ENCODE measurements around the gene HTR1E.
"Not testable (repeated sequence)": the region's sequence is repeated elsewhere in the genome, so short reads cannot be mapped to it uniquely, and the experiment has no call there.

Gene HTR1E

DNA sequence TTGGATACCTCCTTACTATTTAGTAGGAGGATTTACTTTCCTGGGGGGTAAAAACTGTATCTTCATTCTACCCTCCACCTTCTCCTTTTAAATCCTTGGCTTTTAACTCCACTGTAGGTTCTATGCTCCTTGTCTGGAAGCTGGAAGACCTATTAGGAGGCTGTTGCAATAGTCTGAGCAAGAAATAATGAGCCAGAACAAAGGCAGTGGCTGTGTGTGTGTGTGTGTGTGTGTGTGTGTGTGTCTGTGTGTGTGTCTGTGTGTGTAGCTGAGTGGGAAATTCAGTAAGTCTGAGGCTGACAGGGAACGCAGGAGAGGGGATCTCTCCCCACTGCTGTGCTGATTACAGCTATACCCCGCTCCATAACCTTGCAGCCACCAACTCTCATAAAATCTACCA, 35.8 kb downstream of the HTR1E start:
- ATAC-seq (ENCODE audit: low read depth) = no peak
- TF ChIP-seq, protein P1, sequence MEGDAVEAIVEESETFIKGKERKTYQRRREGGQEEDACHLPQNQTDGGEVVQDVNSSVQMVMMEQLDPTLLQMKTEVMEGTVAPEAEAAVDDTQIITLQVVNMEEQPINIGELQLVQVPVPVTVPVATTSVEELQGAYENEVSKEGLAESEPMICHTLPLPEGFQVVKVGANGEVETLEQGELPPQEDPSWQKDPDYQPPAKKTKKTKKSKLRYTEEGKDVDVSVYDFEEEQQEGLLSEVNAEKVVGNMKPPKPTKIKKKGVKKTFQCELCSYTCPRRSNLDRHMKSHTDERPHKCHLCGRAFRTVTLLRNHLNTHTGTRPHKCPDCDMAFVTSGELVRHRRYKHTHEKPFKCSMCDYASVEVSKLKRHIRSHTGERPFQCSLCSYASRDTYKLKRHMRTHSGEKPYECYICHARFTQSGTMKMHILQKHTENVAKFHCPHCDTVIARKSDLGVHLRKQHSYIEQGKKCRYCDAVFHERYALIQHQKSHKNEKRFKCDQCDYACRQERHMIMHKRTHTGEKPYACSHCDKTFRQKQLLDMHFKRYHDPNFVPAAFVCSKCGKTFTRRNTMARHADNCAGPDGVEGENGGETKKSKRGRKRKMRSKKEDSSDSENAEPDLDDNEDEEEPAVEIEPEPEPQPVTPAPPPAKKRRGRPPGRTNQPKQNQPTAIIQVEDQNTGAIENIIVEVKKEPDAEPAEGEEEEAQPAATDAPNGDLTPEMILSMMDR (IDR thresholded peaks at IDR 0.05; ENCODE audit: poor library complexity, severe bottlenecking) = no peak
- no peaks in the 10 kb centered on the region for H3K27me3 ChIP-seq (ENCODE audit: insufficient read depth, poor library complexity, severe bottlenecking)
- H3K4me1 ChIP-seq (ENCODE audit: insufficient read depth, poor library complexity, severe bottlenecking) = no peaks in the 10 kb centered on the region
- no peak for DNase-seq (ENCODE audit: low spot score)
- H3K27ac ChIP-seq (ENCODE audit: poor library complexity, severe bottlenecking) = no peak overlapping the region
- no peak overlapping the region for H3K4me3 ChIP-seq (ENCODE audit: severe bottlenecking)
- H3K9me3 ChIP-seq (ENCODE audit: severe bottlenecking) = no peaks in the 10 kb centered on the region
- H3K36me3 ChIP-seq (ENCODE audit: low read depth) = no peaks in the 10 kb centered on the region

GRCh38 chr6:86978251-86978650, 40.9 kb downstream of the HTR1E start:
- Histone ChIP-seq H3K4me3 (ENCODE audit: severe bottlenecking) (no peak overlapping the region), H3K36me3 (ENCODE audit: low read depth) (no peaks in the 10 kb centered on the region), H3K9me3 (ENCODE audit: severe bottlenecking) (no peaks in the 10 kb centered on the region), H3K27me3 (ENCODE audit: insufficient read depth, poor library complexity, severe bottlenecking) (no peaks in the 10 kb centered on the region), H3K4me1 (ENCODE audit: insufficient read depth, poor library complexity, severe bottlenecking) (no peaks in the 10 kb centered on the region), H3K27ac (ENCODE audit: poor library complexity, severe bottlenecking) (no peak overlapping the region)
- TF ChIP-seq, protein P1 (IDR thresholded peaks at IDR 0.05; ENCODE audit: poor library complexity, severe bottlenecking) = no peak
- DNase-seq (ENCODE audit: low spot score) = no peak
- ATAC-seq (ENCODE audit: low read depth) = no peak

- DNase-seq (ENCODE audit: low spot score) (no peak), ATAC-seq (ENCODE audit: low read depth) (no peak)
- no peaks in the 10 kb centered on the region for H3K9me3 ChIP-seq (ENCODE audit: severe bottlenecking)
- H3K27ac ChIP-seq (ENCODE audit: poor library complexity, severe bottlenecking) = no peak overlapping the region
- H3K4me1 ChIP-seq (ENCODE audit: insufficient read depth, poor library complexity, severe bottlenecking) = no peaks in the 10 kb centered on the region
- TF ChIP-seq, protein P1 (IDR thresholded peaks at IDR 0.05; ENCODE audit: poor library complexity, severe bottlenecking) = no peak
- no peak overlapping the region for H3K4me3 ChIP-seq (ENCODE audit: severe bottlenecking)
- H3K36me3 ChIP-seq (ENCODE audit: low read depth) = no peaks in the 10 kb centered on the region
- no peaks in the 10 kb centered on the region for H3K27me3 ChIP-seq (ENCODE audit: insufficient read depth, poor library complexity, severe bottlenecking)
Measured at GRCh38 chr6:87001494-87001893, 64.2 kb downstream of the HTR1E start.

DNA sequence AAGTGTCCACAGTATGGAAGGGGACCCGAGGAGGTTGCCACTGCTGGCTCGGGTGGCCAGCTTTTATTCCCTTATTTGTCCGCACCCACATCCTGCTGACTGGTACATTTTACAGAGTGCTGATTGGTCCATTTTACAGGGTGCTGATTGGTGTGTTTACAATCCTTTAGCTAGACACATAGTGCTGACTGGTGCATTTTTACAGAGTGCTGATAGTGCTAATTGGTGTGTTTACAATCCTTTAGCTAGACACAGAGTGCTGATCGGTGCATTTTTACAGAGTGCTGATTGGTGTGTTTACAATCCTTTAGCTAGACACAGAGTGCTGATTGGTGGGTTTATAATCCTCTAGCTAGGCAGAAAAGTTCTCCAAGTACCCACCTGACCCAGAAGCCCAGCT, 65.1 kb downstream of the HTR1E start:
- not testable (repeated sequence) for H3K9me3 ChIP-seq (ENCODE audit: severe bottlenecking); H3K27me3 ChIP-seq (ENCODE audit: insufficient read depth, poor library complexity, severe bottlenecking); DNase-seq (ENCODE audit: low spot score); H3K4me3 ChIP-seq (ENCODE audit: severe bottlenecking); H3K27ac ChIP-seq (ENCODE audit: poor library complexity, severe bottlenecking); H3K4me1 ChIP-seq (ENCODE audit: insufficient read depth, poor library complexity, severe bottlenecking); ATAC-seq (ENCODE audit: low read depth); H3K36me3 ChIP-seq (ENCODE audit: low read depth)

GRCh38 chr6:87006541-87006940, 69.2 kb downstream of the HTR1E start:
- H3K27ac ChIP-seq (ENCODE audit: poor library complexity, severe bottlenecking); H3K4me3 ChIP-seq (ENCODE audit: severe bottlenecking); H3K9me3 ChIP-seq (ENCODE audit: severe bottlenecking); H3K4me1 ChIP-seq (ENCODE audit: insufficient read depth, poor library complexity, severe bottlenecking); H3K36me3 ChIP-seq (ENCODE audit: low read depth); H3K27me3 ChIP-seq (ENCODE audit: insufficient read depth, poor library complexity, severe bottlenecking); ATAC-seq (ENCODE audit: low read depth); DNase-seq (ENCODE audit: low spot score): not testable (repeated sequence)

DNA sequence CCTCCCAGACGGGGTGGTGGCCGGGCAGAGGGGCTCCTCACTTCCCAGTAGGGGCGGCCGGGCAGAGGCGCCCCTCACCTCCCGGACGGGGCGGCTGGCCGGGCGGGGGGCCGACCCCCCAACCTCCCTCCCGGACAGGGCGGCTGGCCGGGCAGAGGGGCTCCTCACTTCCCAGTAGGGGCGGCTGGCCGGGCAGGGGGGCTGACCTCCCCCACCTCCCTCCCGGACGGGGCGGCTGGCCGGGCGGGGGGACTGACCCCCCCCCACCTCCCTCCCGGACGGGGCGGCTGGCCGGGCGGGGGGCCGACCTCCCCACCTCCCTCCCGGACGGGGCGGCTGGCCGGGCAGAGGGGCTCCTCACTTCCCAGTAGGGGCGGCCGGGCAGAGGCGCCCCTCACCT, 72.3 kb downstream of the HTR1E start:
- not testable (repeated sequence) for H3K4me1 ChIP-seq (ENCODE audit: insufficient read depth, poor library complexity, severe bottlenecking); H3K4me3 ChIP-seq (ENCODE audit: severe bottlenecking); H3K27ac ChIP-seq (ENCODE audit: poor library complexity, severe bottlenecking); ATAC-seq (ENCODE audit: low read depth); H3K27me3 ChIP-seq (ENCODE audit: insufficient read depth, poor library complexity, severe bottlenecking); H3K36me3 ChIP-seq (ENCODE audit: low read depth); H3K9me3 ChIP-seq (ENCODE audit: severe bottlenecking); DNase-seq (ENCODE audit: low spot score)
